Muscle layer of duodenum (tissue), 2 donors: ENCODE results near the gene LMTK2.

Source experiments
- H3K27ac ChIP-seq: one replicate; pipeline ENCODE4 v1.7.0; 2013; ENCODE audit warnings: mild to moderate bottlenecking, low read length
- H3K27me3 ChIP-seq: one replicate; pipeline ENCODE4 v1.7.0; 2013; ENCODE audit warnings: low read depth, mild to moderate bottlenecking, control low read depth, low read length
- H3K36me3 ChIP-seq, 2 donors: one replicate each; pipeline ENCODE4 v1.7.0; 2013; ENCODE audit warnings: low read length in 2 of 2, control low read depth in 1 of 2, mild to moderate bottlenecking in 1 of 2; ENCODE audit not compliant: insufficient read depth in 2 of 2, control insufficient read depth in 1 of 2
- H3K4me1 ChIP-seq, 2 donors: one replicate each; pipeline ENCODE4 v1.7.0; 2013; ENCODE audit warnings: low read length in 2 of 2, mild to moderate bottlenecking in 2 of 2, control low read depth in 1 of 2, moderate library complexity in 1 of 2; ENCODE audit not compliant: insufficient read depth in 2 of 2, control insufficient read depth in 1 of 2
- H3K4me3 ChIP-seq, 2 donors: one replicate each; pipeline ENCODE4 v1.7.0; 2013; ENCODE audit warnings: low read length in 2 of 2, low read depth in 1 of 2, mild to moderate bottlenecking in 1 of 2
- H3K9me3 ChIP-seq, 2 donors: one replicate each; pipeline ENCODE4 v1.7.0; 2013; ENCODE audit warnings: low read length in 2 of 2, control low read depth in 1 of 2, mild to moderate bottlenecking in 1 of 2; ENCODE audit not compliant: control insufficient read depth in 1 of 2
- donor health status: healthy.

LMTK2 gene

GRCh38 chr7:98235901-98236300 is 129.2 kb downstream of the LMTK2 start:
- H3K27me3 ChIP-seq, result no peaks in the 10 kb centered on the region
- no peak overlapping the region for H3K4me3 ChIP-seq
- peaks cover 10 to 59% of the 10 kb centered on the region in 2 donors for H3K36me3 ChIP-seq
- H3K4me1 ChIP-seq, result no peaks in the 10 kb centered on the region
- H3K27ac ChIP-seq, result no peak overlapping the region
- H3K9me3 ChIP-seq, result no peaks in the 10 kb centered on the region

GRCh38 chr7:98236355-98237185 is 129.9 kb downstream of the LMTK2 start:
- Histone ChIP-seq H3K4me1 (no peaks in the 10 kb centered on the region), H3K4me3 (no peak overlapping the region), H3K36me3 (peaks cover 10 to 62% of the 10 kb centered on the region in 2 donors), H3K27me3 (no peaks in the 10 kb centered on the region), H3K27ac (no peak overlapping the region), H3K9me3 (no peaks in the 10 kb centered on the region)

- H3K36me3 ChIP-seq, result peaks cover 10 to 58% of the 10 kb centered on the region in 2 donors
- H3K4me1 ChIP-seq, result no peaks in the 10 kb centered on the region
- H3K27ac ChIP-seq, result no peak overlapping the region
- no peak overlapping the region for H3K4me3 ChIP-seq
- H3K9me3 ChIP-seq, result no peaks in the 10 kb centered on the region
- no peaks in the 10 kb centered on the region for H3K27me3 ChIP-seq
These were observed 131.4 kb downstream of the LMTK2 start for GRCh38 chr7:98238076-98238475.

DNA sequence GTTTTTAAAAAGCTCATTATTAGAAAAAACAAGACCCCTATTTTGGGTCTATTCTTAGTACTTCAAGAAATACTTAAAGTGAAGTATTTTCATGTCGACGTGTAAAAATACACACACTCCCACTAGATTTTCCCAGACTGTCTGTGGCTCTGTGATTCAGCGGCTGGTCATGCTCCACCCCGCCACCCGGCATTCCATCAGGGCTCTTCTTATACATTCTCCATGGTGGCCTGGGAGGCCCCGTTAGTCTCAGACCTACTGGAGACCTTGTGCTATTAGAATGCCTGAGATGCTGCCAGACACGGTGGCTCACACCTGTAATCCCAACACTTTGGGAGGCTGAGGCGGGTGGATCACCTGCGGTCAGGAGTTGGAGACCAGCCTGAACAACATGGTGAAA is 132.3 kb downstream of the LMTK2 start:
- Histone ChIP-seq H3K27ac (no peak overlapping the region), H3K4me1 (no peaks in the 10 kb centered on the region), H3K27me3 (no peaks in the 10 kb centered on the region), H3K36me3 (peaks cover 10 to 53% of the 10 kb centered on the region in 2 donors), H3K9me3 (no peaks in the 10 kb centered on the region), H3K4me3 (no peak overlapping the region)

DNA sequence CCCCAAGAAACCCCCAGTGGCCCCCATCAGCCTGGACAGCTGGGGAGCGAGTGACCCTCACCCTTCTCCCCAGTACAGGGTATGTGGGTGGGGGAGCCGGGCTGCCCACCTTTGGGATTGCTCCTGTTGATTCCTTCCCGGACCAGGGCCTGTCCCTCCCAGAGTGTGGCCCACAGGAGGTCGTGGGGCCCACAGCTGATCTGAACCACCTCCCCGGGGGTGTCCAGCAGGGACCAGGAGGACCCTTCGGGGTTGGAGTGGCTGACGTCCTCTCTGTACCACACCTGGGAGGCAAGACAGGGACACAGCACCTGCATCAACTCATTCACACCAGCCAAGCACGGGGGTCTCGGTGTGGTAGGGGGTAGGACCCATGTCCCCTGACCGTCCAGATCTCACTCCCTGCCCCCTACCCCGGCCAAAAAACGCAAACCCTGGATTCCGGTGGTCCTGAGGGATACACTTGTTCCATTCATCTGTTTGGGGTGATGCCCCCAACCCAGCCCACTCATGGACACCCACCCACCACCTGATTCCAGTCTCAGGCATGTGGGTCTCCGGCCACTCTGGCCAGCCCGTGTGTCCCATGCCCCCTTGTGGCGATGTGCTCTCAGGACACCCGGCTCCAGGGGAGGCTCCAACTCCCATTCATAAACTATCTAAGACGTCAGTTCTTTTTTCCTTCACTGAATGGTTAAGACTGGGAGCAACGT is 134.5 kb downstream of the LMTK2 start:
- Histone ChIP-seq H3K27ac (no peak overlapping the region), H3K36me3 (peaks cover 10 to 62% of the 10 kb centered on the region in 2 donors), H3K4me1 (no peaks in the 10 kb centered on the region), H3K27me3 (no peaks in the 10 kb centered on the region), H3K4me3 (no peak overlapping the region), H3K9me3 (no peaks in the 10 kb centered on the region)

DNA sequence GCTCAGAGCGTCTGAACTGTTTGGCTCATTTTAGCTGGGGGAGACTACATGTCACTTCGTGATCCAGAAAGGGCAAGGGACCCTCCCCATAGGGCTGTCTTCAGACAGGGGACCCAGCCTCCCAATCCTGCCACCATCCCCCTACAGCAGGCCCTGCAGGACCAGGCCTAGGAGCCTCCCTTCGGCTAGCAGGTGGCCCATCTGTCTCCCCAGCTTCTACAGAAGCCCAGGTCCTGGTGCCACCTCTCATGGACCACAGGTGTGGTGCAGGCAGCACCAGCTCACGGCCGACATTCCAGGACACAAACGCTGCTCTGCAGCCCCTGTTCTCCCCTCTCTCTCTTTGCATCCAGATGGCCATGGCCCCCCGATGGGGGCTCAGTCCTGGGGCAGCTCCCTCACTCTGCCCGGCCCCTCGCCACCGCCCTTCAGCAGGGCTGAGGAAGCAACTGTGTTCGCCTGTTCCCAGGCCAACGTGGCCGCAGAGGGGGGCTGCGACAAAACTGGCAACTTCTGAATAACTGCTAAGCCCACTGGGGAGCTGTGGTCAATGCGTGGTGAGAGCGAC is 135.1 kb downstream of the LMTK2 start:
- H3K4me3 ChIP-seq, result no peak overlapping the region
- no peaks in the 10 kb centered on the region for H3K4me1 ChIP-seq

DNA sequence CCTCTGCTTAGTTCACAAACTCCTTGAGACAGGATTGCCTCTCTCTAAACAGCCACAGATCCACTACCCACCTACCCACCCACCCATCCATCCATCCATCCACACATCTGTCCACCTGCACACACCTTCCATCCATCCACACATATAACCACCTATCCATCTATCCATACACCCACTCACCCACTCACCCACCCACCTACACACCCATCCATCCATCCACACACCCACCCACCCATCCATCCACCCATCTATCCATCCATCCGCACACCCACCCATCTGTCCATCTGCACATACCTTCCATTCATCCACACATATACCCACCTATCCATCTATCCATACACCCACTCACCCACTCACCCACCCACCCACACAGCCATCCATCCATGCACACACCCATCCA is 135.7 kb downstream of the LMTK2 start:
- H3K27me3 ChIP-seq, result no peaks in the 10 kb centered on the region
- H3K4me1 ChIP-seq, result no peaks in the 10 kb centered on the region
- no peak overlapping the region for H3K4me3 ChIP-seq
- H3K9me3 ChIP-seq, result no peaks in the 10 kb centered on the region
- no peak overlapping the region for H3K27ac ChIP-seq
- H3K36me3 ChIP-seq, result peaks cover 10 to 52% of the 10 kb centered on the region in 2 donors

More for the DNA sequence above, 135.1 kb downstream of the LMTK2 start:
- Histone ChIP-seq H3K27me3 (no peaks in the 10 kb centered on the region), H3K27ac (no peak overlapping the region), H3K36me3 (peaks cover 10 to 55% of the 10 kb centered on the region in 2 donors), H3K9me3 (no peaks in the 10 kb centered on the region)

DNA sequence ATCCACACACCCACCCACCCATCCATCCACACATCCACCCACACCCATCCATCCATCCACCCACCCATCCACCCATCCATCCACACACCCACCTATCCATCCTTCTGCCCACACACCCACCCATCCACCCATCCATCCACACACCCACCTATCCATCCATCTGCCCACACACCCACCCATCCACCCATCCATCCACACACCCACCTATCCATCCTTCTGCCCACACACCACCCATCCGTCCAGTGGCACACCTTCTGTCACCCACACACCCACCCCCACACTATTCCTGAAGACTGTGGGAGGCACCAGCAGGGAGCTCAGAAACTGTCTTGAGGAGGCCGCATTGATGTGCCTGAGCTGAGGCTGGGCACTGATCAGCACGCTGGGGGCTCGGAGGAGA is 136.3 kb downstream of the LMTK2 start:
- H3K36me3 ChIP-seq, result peaks cover 8 to 49% of the 10 kb centered on the region in 2 donors

DNA sequence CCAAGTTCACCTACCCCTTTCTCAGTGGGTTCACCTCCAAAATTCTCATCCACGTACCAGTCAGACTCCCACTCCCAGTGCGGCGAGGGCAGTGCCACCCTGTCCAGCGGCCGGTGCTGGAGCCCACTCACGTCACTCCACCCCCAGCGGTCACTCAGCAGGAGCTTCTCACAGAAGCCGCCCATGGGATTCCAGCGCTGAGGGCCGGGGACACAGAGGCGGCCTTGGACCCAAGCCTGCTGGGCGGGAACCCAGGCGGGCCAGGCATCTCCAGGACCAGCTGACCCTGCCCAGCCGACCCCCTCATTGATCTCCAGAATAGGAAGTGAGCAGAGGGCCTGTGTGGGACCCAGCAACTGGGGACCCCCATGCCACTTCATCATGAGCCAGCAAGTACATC is 138.2 kb downstream of the LMTK2 start:
- H3K27ac ChIP-seq, result no peak overlapping the region
- H3K9me3 ChIP-seq, result no peaks in the 10 kb centered on the region
- H3K27me3 ChIP-seq, result no peaks in the 10 kb centered on the region
- H3K36me3 ChIP-seq, result peaks cover 0 to 41% of the 10 kb centered on the region in 2 donors
- no peaks in the 10 kb centered on the region for H3K4me1 ChIP-seq
- H3K4me3 ChIP-seq, result no peak overlapping the region

More for the DNA sequence above, 136.3 kb downstream of the LMTK2 start:
- Histone ChIP-seq H3K27me3 (no peaks in the 10 kb centered on the region), H3K4me1 (no peaks in the 10 kb centered on the region), H3K4me3 (no peak overlapping the region), H3K27ac (no peak overlapping the region), H3K9me3 (no peaks in the 10 kb centered on the region)

GRCh38 chr7:98248156-98248555 is 141.5 kb downstream of the LMTK2 start:
- no peak overlapping the region for H3K4me3 ChIP-seq
- peaks cover 11 to 22% of the 10 kb centered on the region in 2 donors for H3K4me1 ChIP-seq
- H3K27me3 ChIP-seq, result no peaks in the 10 kb centered on the region
- H3K9me3 ChIP-seq, result no peaks in the 10 kb centered on the region
- H3K27ac ChIP-seq, result no peak overlapping the region
- peaks cover 0 to 24% of the 10 kb centered on the region in 2 donors for H3K36me3 ChIP-seq

DNA sequence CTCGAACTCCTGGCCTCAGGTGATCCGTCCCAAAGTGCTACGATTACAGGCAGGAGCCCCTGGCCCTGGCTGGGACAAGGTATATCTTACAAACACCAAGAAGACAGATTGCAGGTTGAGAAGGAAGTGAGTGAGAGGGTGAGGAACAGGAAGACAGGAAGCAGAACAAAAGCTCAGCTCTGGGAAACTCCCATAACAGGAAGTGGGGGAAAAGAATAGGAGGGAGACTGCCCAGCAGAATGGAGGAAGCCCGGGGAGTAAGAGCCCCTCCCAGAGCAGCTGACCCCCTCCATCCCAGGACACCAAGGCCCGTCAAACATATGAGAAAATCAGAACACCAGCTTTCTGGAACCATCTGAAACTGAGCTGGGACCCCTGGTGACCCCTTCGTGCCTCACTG is 142.4 kb downstream of the LMTK2 start:
- Histone ChIP-seq H3K4me1 (peaks cover 11 to 28% of the 10 kb centered on the region in 2 donors), H3K4me3 (no peak overlapping the region), H3K27ac (no peak overlapping the region)

More for the DNA sequence above, 142.4 kb downstream of the LMTK2 start:
- Histone ChIP-seq H3K36me3 (peaks cover 0 to 19% of the 10 kb centered on the region in 2 donors), H3K9me3 (no peaks in the 10 kb centered on the region), H3K27me3 (no peaks in the 10 kb centered on the region)
